GM23248 (cell line): ENCODE data around the gene ARHGAP26.

Experiments
- EZH2 ChIP-seq: fragments of 200-600 bp; sonication (generic); IDR thresholded peaks from 2 replicates; pipeline ENCODE4 v1.6.1; 2018; ENCODE audit warnings: antibody characterized with exemption, mild to moderate bottlenecking; ENCODE audit not compliant: insufficient read depth, poor library complexity, severe bottlenecking
- EZH2phosphoT487 ChIP-seq: fragments of 200-600 bp; sonication (generic); IDR thresholded peaks from 2 replicates; pipeline ENCODE4 v1.6.1; 2018; ENCODE audit warnings: antibody characterized with exemption, moderate library complexity, mild to moderate bottlenecking, low read depth; ENCODE audit not compliant: insufficient read depth

- TF ChIP-seq EZH2 (no peak), EZH2phosphoT487 (no peak)
These were observed 21.5 kb upstream of the ARHGAP26 start for GRCh38 chr5:142748568-142749249.
